ENCODE results near the gene PRR20B. TPM values are rescaled to one million over a fixed set of nuclear protein-coding genes. Genes with fewer than 3 reads are reported as not detected.
"Not testable (repeated sequence)": the region's sequence is repeated elsewhere in the genome, so short reads cannot be mapped to it uniquely, and the experiment has no call there.

The PRR20B gene
- total RNA-seq: not detected in 2 replicates

- not testable (repeated sequence) for DNase-seq (ENCODE audit: low read depth)
Observed at GRCh38 chr13:57147188-57147587, at the start of gene PRR20B. PRR20B (plus strand) TSS chr13:57147488; CDS start chr13:57147875, 387 bp downstream.

GRCh38 chr13:57114945-57115344 lies 32.3 kb upstream of the PRR20B start:
- H3K4me3 ChIP-seq (ENCODE audit: low read depth, low read length): no peak overlapping the region
- DNase-seq (ENCODE audit: low read depth): no peak
- TF ChIP-seq CTCF (conservative IDR thresholded peaks at IDR 0.05; ENCODE audit: low read depth, low read length): no peak

More at GRCh38 chr13:57147188-57147587, at the start of gene PRR20B:
- H3K4me3 ChIP-seq (ENCODE audit: low read depth, low read length): not testable (repeated sequence)

GRCh38 chr13:57123681-57124080 lies 23.6 kb upstream of the PRR20B start:
- no peak overlapping the region for H3K4me3 ChIP-seq (ENCODE audit: low read depth, low read length)
- DNase-seq (ENCODE audit: low read depth): no peak
- TF ChIP-seq CTCF (conservative IDR thresholded peaks at IDR 0.05; ENCODE audit: low read depth, low read length): no peak

GRCh38 chr13:57128909-57129308 lies 18.4 kb upstream of the PRR20B start:
- no peak for TF ChIP-seq CTCF (conservative IDR thresholded peaks at IDR 0.05; ENCODE audit: low read depth, low read length)

GRCh38 chr13:57136093-57136492 lies 11.2 kb upstream of the PRR20B start:
- TF ChIP-seq CTCF (conservative IDR thresholded peaks at IDR 0.05; ENCODE audit: low read depth, low read length): no peak
- no peak for DNase-seq (ENCODE audit: low read depth)
- no peak overlapping the region for H3K4me3 ChIP-seq (ENCODE audit: low read depth, low read length)

More at GRCh38 chr13:57128909-57129308, 18.4 kb upstream of the PRR20B start:
- H3K4me3 ChIP-seq (ENCODE audit: low read depth, low read length): no peak overlapping the region
- no peak for DNase-seq (ENCODE audit: low read depth)

- peak; percentile 2 for DNase-seq (ENCODE audit: low read depth)
- no peak for TF ChIP-seq CTCF (conservative IDR thresholded peaks at IDR 0.05; ENCODE audit: low read depth, low read length)
- no peak overlapping the region for H3K4me3 ChIP-seq (ENCODE audit: low read depth, low read length)
Observed at GRCh38 chr13:57137585-57137984, 9.7 kb upstream of the PRR20B start.

- no peak overlapping the region for H3K4me3 ChIP-seq (ENCODE audit: low read depth, low read length)
- TF ChIP-seq CTCF (conservative IDR thresholded peaks at IDR 0.05; ENCODE audit: low read depth, low read length): no peak
- no peak for DNase-seq (ENCODE audit: low read depth)
Observed at GRCh38 chr13:57138988-57139387, 8.3 kb upstream of the PRR20B start.

- not testable (repeated sequence) for DNase-seq (ENCODE audit: low read depth); H3K4me3 ChIP-seq (ENCODE audit: low read depth, low read length)
Observed at GRCh38 chr13:57139781-57140180, 7.5 kb upstream of the PRR20B start.

- DNase-seq (ENCODE audit: low read depth); H3K4me3 ChIP-seq (ENCODE audit: low read depth, low read length): not testable (repeated sequence)
Observed at GRCh38 chr13:57140235-57140968, 6.9 kb upstream of the PRR20B start, which contains the start of gene PRR20A. PRR20A (plus strand) TSS chr13:57140918; CDS start chr13:57141305, 387 bp downstream.

GRCh38 chr13:57148106-57148505 lies 818 bp downstream of the PRR20B start:
- H3K4me3 ChIP-seq (ENCODE audit: low read depth, low read length); DNase-seq (ENCODE audit: low read depth): not testable (repeated sequence)

- DNase-seq (ENCODE audit: low read depth); H3K4me3 ChIP-seq (ENCODE audit: low read depth, low read length): not testable (repeated sequence)
Observed at GRCh38 chr13:57153761-57154160, 6.5 kb downstream of the PRR20B start, which contains the start of gene PRR20C. PRR20C (plus strand) TSS chr13:57154061; CDS start chr13:57154448, 387 bp downstream.

GRCh38 chr13:57160332-57160731 lies 13.0 kb downstream of the PRR20B start, which contains the start of gene PRR20D:
PRR20D (plus strand) TSS chr13:57160632; CDS start chr13:57161019, 387 bp downstream.
- H3K4me3 ChIP-seq (ENCODE audit: low read depth, low read length); DNase-seq (ENCODE audit: low read depth): not testable (repeated sequence)

Data from epithelial cell of proximal tubule (primary cell).